WTC11 (cell line): ENCODE results near the gene TP73. TPM values are rescaled to one million over a fixed set of nuclear protein-coding genes. Genes with fewer than 3 reads are reported as not detected.

ENCODE experiments used
- ATAC-seq: fragments of 200-7000 bp; cut with Tn5 transposase; 2 replicates; pipeline ENCODE4 v1.10.0; 2021; ENCODE audit warnings: mild to moderate bottlenecking, moderate library complexity
- CTCF ChIA-PET: fragments of 300-600 bp; sonication (Branson Sonifier 250); formaldehyde crosslinking; loops from one replicate; lab custom pipeline; 2021; ENCODE audit warnings: antibody characterized with exemption; lab: Charles Lee
- POLR2A ChIA-PET: fragments of 350-600 bp; sonication (Branson Sonifier 250); formaldehyde crosslinking; loops from one replicate; lab custom pipeline; 2021; ENCODE audit warnings: antibody characterized with exemption; lab: Charles Lee
- DNase-seq: peaks from one replicate; pipeline ENCODE4 v3.0.0; 2021; ENCODE audit warnings: low spot score
- H3K27ac Mint-ChIP-seq: 2 replicates; pipeline ENCODE4 v1.8.0; 2021; ENCODE audit warnings: mixed read lengths
- H3K27me3 Mint-ChIP-seq: 2 replicates; pipeline ENCODE4 v1.8.0; 2021; ENCODE audit warnings: low read depth, mild to moderate bottlenecking, moderate library complexity, mixed read lengths
- H3K36me3 Mint-ChIP-seq: 2 replicates; pipeline ENCODE4 v1.8.0; 2021; ENCODE audit warnings: mixed read lengths
- H3K4me1 Mint-ChIP-seq: 2 replicates; pipeline ENCODE4 v1.8.0; 2022; ENCODE audit warnings: mixed read lengths
- H3K4me3 Mint-ChIP-seq: 2 replicates; pipeline ENCODE4 v1.8.0; 2021; ENCODE audit warnings: mild to moderate bottlenecking, moderate library complexity, mixed read lengths
- H3K9me3 Mint-ChIP-seq: 2 replicates; pipeline ENCODE4 v1.8.0; 2021; ENCODE audit warnings: mixed read lengths
- ATF2 ChIP-seq: sonication (generic); formaldehyde crosslinking; IDR thresholded peaks from 2 replicates; pipeline ENCODE4 v1.8.1; 2022; ENCODE audit warnings: low read depth, missing genetic modification reagents, borderline replicate concordance
- CBFB ChIP-seq: sonication (generic); formaldehyde crosslinking; IDR thresholded peaks from 2 replicates; pipeline ENCODE4 v1.8.1; 2022; ENCODE audit warnings: mild to moderate bottlenecking, low read depth, missing genetic modification reagents
- CDX4 ChIP-seq: fragments of 250-450 bp; sonication (Bioruptor Pico); IDR thresholded peaks from 2 replicates; pipeline ENCODE4 v1.9.0; 2021; ENCODE audit warnings: moderate library complexity, mild to moderate bottlenecking, inconsistent platforms, borderline replicate concordance
- CREB1 ChIP-seq: sonication (generic); formaldehyde crosslinking; IDR thresholded peaks from 2 replicates; pipeline ENCODE4 v1.8.0; 2023; ENCODE audit warnings: mild to moderate bottlenecking, missing genetic modification reagents
- CREM ChIP-seq: sonication (generic); formaldehyde crosslinking; IDR thresholded peaks from 2 replicates; pipeline ENCODE4 v1.8.1; 2022; ENCODE audit warnings: mild to moderate bottlenecking, missing genetic modification reagents, moderate library complexity
- E2F5 ChIP-seq: sonication (generic); formaldehyde crosslinking; IDR thresholded peaks from 2 replicates; pipeline ENCODE4 v1.8.1; 2022; ENCODE audit warnings: mild to moderate bottlenecking, moderate library complexity, missing genetic modification reagents
- ELF4 ChIP-seq: sonication (generic); formaldehyde crosslinking; IDR thresholded peaks from 2 replicates; pipeline ENCODE4 v1.8.1; 2022; ENCODE audit warnings: low read depth, mild to moderate bottlenecking, moderate library complexity, missing genetic modification reagents
- EMX1 ChIP-seq: fragments of 250-450 bp; sonication (Bioruptor Pico); IDR thresholded peaks from 2 replicates; pipeline ENCODE4 v1.8.0; 2021; ENCODE audit warnings: mild to moderate bottlenecking
- ESRRA ChIP-seq: sonication (generic); formaldehyde crosslinking; IDR thresholded peaks from 2 replicates; pipeline ENCODE4 v1.8.1; 2022; ENCODE audit warnings: mild to moderate bottlenecking, missing genetic modification reagents, borderline replicate concordance
- FOXJ3 ChIP-seq: sonication (generic); formaldehyde crosslinking; IDR thresholded peaks from 2 replicates; pipeline ENCODE4 v1.9.0; 2021; ENCODE audit warnings: missing genetic modification reagents, mild to moderate bottlenecking, borderline replicate concordance
- FOXP1 ChIP-seq: sonication (generic); formaldehyde crosslinking; IDR thresholded peaks from 2 replicates; pipeline ENCODE4 v1.8.0; 2022; ENCODE audit warnings: missing genetic modification reagents, mild to moderate bottlenecking, moderate library complexity, borderline replicate concordance
- JUN ChIP-seq: sonication (generic); formaldehyde crosslinking; IDR thresholded peaks from 2 replicates; pipeline ENCODE4 v1.8.0; 2023; ENCODE audit warnings: mild to moderate bottlenecking, missing genetic modification reagents
- MLX ChIP-seq: sonication (generic); formaldehyde crosslinking; IDR thresholded peaks from 2 replicates; pipeline ENCODE4 v1.8.1; 2023; ENCODE audit warnings: mild to moderate bottlenecking, missing genetic modification reagents, moderate library complexity
- MXD4 ChIP-seq: fragments of 250-450 bp; sonication (Bioruptor Pico); IDR thresholded peaks from 2 replicates; pipeline ENCODE4 v1.8.0; 2021; ENCODE audit warnings: mild to moderate bottlenecking, moderate library complexity, borderline replicate concordance
- MYBL2 ChIP-seq: sonication (generic); formaldehyde crosslinking; IDR thresholded peaks from 2 replicates; pipeline ENCODE4 v1.8.1; 2023; ENCODE audit warnings: mild to moderate bottlenecking, moderate library complexity, missing genetic modification reagents
- NR1H2 ChIP-seq: sonication (generic); formaldehyde crosslinking; IDR thresholded peaks from 2 replicates; pipeline ENCODE4 v1.9.0; 2021; ENCODE audit warnings: mild to moderate bottlenecking, moderate library complexity, missing genetic modification reagents
- RORB ChIP-seq: fragments of 250-450 bp; sonication (Bioruptor Pico); IDR thresholded peaks from 2 replicates; pipeline ENCODE4 v1.9.0; 2021; ENCODE audit warnings: mild to moderate bottlenecking
- SMAD4 ChIP-seq: sonication (generic); formaldehyde crosslinking; IDR thresholded peaks from 2 replicates; pipeline ENCODE4 v1.8.0; 2022; ENCODE audit warnings: mild to moderate bottlenecking, missing genetic modification reagents
- SOX15 ChIP-seq: fragments of 250-450 bp; sonication (Bioruptor Pico); IDR thresholded peaks from 2 replicates; pipeline ENCODE4 v1.9.0; 2021; ENCODE audit warnings: mild to moderate bottlenecking
- SP1 ChIP-seq: sonication (generic); formaldehyde crosslinking; conservative IDR thresholded peaks from 2 replicates; pipeline ENCODE4 v1.8.1; 2022; ENCODE audit warnings: missing genetic modification reagents
- TP53 ChIP-seq: sonication (generic); formaldehyde crosslinking; IDR thresholded peaks from 2 replicates; pipeline ENCODE4 v1.8.1; 2023; ENCODE audit warnings: mild to moderate bottlenecking, missing genetic modification reagents
- USF1 ChIP-seq: sonication (generic); formaldehyde crosslinking; IDR thresholded peaks from 2 replicates; pipeline ENCODE4 v1.8.0; 2022; ENCODE audit warnings: mild to moderate bottlenecking, missing genetic modification reagents
- ZBTB21 ChIP-seq: sonication (generic); formaldehyde crosslinking; IDR thresholded peaks from 2 replicates; pipeline ENCODE4 v1.8.1; 2023; ENCODE audit warnings: mild to moderate bottlenecking, missing genetic modification reagents, borderline replicate concordance
- ZNF121 ChIP-seq: sonication (generic); formaldehyde crosslinking; IDR thresholded peaks from 2 replicates; pipeline ENCODE4 v1.8.0; 2023; ENCODE audit warnings: missing genetic modification reagents
- ZNF263 ChIP-seq: sonication (generic); formaldehyde crosslinking; IDR thresholded peaks from 2 replicates; pipeline ENCODE4 v1.8.1; 2022; ENCODE audit warnings: low read depth, mild to moderate bottlenecking, moderate library complexity, missing genetic modification reagents
- ZNF281 ChIP-seq: sonication (generic); formaldehyde crosslinking; IDR thresholded peaks from 2 replicates; pipeline ENCODE4 v1.8.0; 2023; ENCODE audit warnings: mild to moderate bottlenecking, missing genetic modification reagents
- ZNF396 ChIP-seq: fragments of 250-450 bp; sonication (Bioruptor Pico); IDR thresholded peaks from 2 replicates; pipeline ENCODE4 v1.8.0; 2021; ENCODE audit warnings: mild to moderate bottlenecking, moderate library complexity, borderline replicate concordance
- ZNF416 ChIP-seq: fragments of 250-450 bp; sonication (Bioruptor Pico); IDR thresholded peaks from 2 replicates; pipeline ENCODE4 v1.9.0; 2021; ENCODE audit warnings: mild to moderate bottlenecking, inconsistent platforms
- ZSCAN18 ChIP-seq: fragments of 250-450 bp; sonication (Bioruptor Pico); IDR thresholded peaks from 2 replicates; pipeline ENCODE4 v2.1.2; 2022; ENCODE audit warnings: mild to moderate bottlenecking, moderate library complexity
- total RNA-seq: library from RNA; stranded (reverse); gene quantifications from 3 replicates; pipeline ENCODE4 v1.2.3, GENCODE V29; 2021

Gene TP73
- total RNA-seq, 1 experiment from 2014 or later = 5.7 TPM

GRCh38 chr1:3714814-3715213 lies 62.5 kb downstream of the TP73 start:
- Mint-ChIP-seq H3K4me1 (0 out of 2 replicates have a peak, but pooled peaks cover 4% of the 10 kb centered on the region), H3K27ac (no peak overlapping the region)
- CTCF ChIA-PET = interaction anchor here (0.8 to 3.8 kb wide), 6 partner anchors 10 to 224 kb away, joined by 3 to 16 read pairs (median 8); no protein-coding TSS in a partner anchor
- no peak for DNase-seq
- TF ChIP-seq ZNF281 (CRISPR knock-in tag) = no peak
- no peak for TF ChIP-seq MLX (CRISPR knock-in tag)
- TF ChIP-seq ZBTB21 (CRISPR knock-in tag) = no peak
- TF ChIP-seq ESRRA (CRISPR knock-in tag) = no peak
- no peak for TF ChIP-seq SOX15 (CRISPR knock-in tag)
- TF ChIP-seq CREM (CRISPR knock-in tag) = no peak
- no peak for TF ChIP-seq TP53 (CRISPR knock-in tag)
- no peak for TF ChIP-seq ZSCAN18 (CRISPR knock-in tag)
- no peak for TF ChIP-seq FOXP1
- no peak for TF ChIP-seq NR1H2 (CRISPR knock-in tag)
- TF ChIP-seq ATF2 (CRISPR knock-in tag) = no peak
- no peak for TF ChIP-seq CBFB (CRISPR knock-in tag)
- no peak for TF ChIP-seq MYBL2 (CRISPR knock-in tag)
- no peak for TF ChIP-seq ELF4
- TF ChIP-seq USF1 (CRISPR knock-in tag) = no peak
- TF ChIP-seq, all 79 proteins: peak for 0
- no peaks in the 10 kb centered on the region for H3K27me3 Mint-ChIP-seq
- no peak overlapping the region for H3K4me3 Mint-ChIP-seq
- ATAC-seq = no peak
- no peaks in the 10 kb centered on the region for H3K9me3 Mint-ChIP-seq
- H3K36me3 Mint-ChIP-seq = no peaks in the 10 kb centered on the region
- POLR2A ChIA-PET = interaction anchor here (0.8 kb wide), 1 partner anchor 19 kb away, joined by 3 read pairs; no protein-coding TSS in a partner anchor

- no peak for DNase-seq
- POLR2A ChIA-PET = no interaction called here
- no peak for TF ChIP-seq ZNF263 (CRISPR knock-in tag)
- no peak for TF ChIP-seq E2F5 (CRISPR knock-in tag)
- TF ChIP-seq JUN = no peak
- TF ChIP-seq EMX1 (CRISPR knock-in tag) = no peak
- TF ChIP-seq ZNF416 = no peak
- no peak for TF ChIP-seq SP1
- TF ChIP-seq ZNF396 (CRISPR knock-in tag) = no peak
- no peak for TF ChIP-seq RORB (CRISPR knock-in tag)
- no peak for TF ChIP-seq CREB1 (CRISPR knock-in tag)
- no peak for TF ChIP-seq CDX4 (CRISPR knock-in tag)
- TF ChIP-seq ZNF121 (CRISPR knock-in tag) = no peak
- no peak for TF ChIP-seq FOXJ3 (CRISPR knock-in tag)
- TF ChIP-seq MXD4 (CRISPR knock-in tag) = no peak
- TF ChIP-seq ZBTB21 (CRISPR knock-in tag) = no peak
- no peak for TF ChIP-seq SMAD4 (CRISPR knock-in tag)
Observed at GRCh38 chr1:3716351-3716750, 64.0 kb downstream of the TP73 start.

More at GRCh38 chr1:3716351-3716750, 64.0 kb downstream of the TP73 start:
- Mint-ChIP-seq H3K4me1 (peaks cover 8% of the 10 kb centered on the region), H3K27me3 (no peaks in the 10 kb centered on the region), H3K4me3 (no peak overlapping the region), H3K27ac (no peak overlapping the region), H3K36me3 (no peaks in the 10 kb centered on the region), H3K9me3 (no peaks in the 10 kb centered on the region)
- ATAC-seq = no peak
- CTCF ChIA-PET = interaction anchor here (1.4 to 3.8 kb wide), 4 partner anchors 8 to 97 kb away, joined by 4 to 16 read pairs (median 12); no protein-coding TSS in a partner anchor
